Measurements from ENCODE around the gene NCLN.
"Not testable (repeated sequence)": the region's sequence is repeated elsewhere in the genome, so short reads cannot be mapped to it uniquely, and the experiment has no call there.

Gene NCLN

DNA sequence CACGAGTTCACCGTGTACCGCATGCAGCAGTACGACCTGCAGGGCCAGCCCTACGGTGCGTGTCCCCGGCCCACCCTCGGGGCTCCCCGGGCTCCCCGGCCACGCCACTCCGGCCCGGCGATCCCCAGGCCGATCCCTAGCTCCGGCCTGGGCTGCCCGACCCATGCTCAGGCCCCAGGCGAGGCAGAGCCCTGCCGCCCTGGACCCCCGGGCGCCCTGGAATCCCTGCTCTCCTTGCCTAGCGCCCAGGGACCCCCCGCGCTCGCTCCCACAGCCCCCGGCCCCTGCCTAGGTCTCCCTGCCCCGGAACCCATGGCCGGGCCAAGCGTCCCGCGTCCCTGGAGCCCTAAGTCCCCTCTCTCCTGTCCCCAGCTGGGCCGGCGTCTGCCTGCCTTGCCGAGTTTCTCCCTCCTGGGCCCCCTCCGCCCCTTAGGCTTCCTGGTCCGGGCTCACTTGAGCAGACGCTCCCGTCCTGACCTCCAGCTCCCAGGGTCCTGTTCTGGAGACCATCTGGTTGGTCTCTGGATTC, 494 bp downstream of the NCLN start:
- peak; percentile 70 for DNase-seq

DNA sequence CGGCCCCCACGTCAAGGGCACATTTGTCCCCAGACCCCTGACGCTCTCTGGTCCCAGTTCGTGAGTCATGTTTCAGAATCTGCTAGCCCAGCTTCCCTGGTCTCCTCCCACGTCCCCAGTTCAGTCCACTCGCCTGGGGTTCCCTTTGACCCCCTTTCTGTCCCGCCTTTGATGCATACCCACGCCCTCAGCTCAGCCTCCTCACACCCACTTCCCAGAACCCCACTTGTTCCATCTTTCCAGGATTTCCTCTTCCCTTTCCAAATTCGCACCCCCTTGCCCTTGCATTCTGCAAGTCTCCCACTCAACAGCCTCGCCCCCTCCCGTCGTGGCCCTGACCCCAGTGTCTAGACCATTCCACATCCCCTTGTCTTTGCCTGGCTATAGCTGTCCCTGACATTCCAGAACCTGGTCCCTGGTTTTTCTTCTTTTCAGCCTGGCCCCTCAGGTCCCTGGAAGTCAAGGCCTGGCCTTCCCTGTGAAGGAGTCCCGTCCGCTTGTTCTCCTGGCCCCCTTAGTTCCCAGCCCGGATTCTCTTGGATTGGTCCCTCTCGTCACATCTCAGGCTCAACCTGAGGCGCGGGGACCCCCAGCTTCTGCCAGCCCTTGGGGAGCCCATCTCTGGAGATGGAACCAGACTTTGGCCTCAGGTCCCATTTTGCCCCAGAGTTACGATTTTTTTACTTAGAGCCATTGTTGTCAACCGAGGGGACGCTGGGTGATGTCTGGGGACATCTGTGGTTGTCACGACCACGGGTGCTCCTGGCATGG, 1.3 kb downstream of the NCLN start:
- DNase-seq = no peak

DNA sequence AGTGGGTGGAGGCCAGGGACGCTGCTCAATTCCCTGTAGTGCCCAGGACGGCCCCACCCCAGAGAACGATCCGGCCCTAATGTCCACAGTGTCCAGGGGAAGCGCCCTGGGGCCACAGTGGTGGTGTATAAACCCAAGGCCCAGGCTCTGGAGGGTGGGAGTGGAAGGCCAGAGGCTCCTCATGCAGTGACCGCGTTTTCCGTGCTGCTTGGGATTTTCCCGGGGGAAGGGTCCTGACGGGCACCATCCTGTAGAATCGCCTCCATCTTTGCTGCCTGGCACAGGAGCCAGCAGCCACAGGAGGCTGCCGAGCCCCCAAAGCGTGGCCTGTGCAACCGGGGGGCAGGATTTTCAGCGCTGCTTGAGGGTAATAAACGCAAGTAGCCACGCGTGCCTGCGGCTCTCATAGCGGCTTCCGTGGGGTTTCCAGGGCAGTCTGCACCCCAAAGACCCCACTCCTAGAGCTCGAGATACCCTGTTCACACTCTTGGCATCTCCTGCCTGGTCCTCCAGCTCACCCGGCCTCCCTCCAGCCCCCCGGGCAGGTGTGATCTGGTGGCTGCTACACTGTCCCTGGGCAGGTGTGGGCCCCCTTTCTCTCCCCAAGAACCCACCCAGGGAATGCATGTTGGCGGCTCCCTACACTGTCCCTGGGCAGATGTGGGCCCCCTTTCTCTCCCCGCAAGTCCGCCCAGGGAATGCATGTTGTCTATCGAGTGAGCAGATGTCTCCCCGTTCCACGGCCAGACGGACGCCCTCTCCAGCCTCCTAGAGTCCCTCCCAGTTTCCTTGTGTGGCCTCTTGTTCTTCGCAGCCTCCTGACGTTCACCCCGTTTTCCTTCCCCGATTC, 2.2 kb downstream of the NCLN start:
- DNase-seq = no peak

DNA sequence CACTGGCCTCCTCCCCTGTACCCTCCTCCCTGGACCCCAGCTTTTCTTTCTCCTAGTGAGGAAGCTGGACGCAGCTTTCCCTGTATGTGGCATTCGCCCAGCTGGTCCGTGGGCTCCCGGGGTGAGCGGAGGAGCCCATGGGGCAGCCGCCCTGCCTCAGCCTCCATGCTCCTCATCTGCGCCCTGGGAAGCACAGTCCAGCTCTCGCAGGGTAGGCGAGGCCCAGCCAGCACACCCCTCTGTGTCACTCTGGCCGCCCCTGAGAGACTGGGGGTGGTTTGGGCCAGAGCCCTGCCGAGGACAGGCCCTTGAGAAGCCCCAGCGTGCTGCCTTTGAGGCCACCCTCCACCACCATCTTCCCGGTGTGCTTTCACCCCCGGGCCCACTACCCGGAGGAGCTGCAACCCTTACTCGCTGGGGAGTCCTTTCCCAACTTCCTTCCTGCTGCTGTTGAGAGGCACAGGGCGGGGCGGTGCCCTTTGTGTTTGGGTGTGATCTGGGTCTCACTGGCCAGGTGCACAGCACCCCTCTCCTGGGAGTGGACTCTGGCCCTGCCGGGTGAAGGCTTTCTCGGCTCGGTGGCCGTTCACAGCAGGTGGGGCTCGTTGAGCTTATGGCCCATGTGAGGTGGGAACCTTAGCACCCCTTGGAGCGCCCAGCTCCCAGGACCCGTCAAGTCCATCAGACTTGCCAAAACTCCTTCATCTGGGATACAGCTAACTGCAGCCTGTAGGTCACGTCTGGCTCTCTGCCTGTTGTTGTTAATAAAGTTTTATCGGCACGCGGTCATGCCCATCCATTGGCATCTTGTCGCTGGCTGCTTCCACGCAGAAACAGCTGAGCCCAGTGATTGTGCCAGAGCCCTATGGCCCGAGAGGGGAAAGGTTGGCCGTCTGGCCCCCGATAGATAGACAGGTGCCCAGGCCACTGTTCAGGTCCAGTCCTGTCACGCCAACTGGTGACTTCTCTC, 3.2 kb downstream of the NCLN start:
- DNase-seq = no peak

DNA sequence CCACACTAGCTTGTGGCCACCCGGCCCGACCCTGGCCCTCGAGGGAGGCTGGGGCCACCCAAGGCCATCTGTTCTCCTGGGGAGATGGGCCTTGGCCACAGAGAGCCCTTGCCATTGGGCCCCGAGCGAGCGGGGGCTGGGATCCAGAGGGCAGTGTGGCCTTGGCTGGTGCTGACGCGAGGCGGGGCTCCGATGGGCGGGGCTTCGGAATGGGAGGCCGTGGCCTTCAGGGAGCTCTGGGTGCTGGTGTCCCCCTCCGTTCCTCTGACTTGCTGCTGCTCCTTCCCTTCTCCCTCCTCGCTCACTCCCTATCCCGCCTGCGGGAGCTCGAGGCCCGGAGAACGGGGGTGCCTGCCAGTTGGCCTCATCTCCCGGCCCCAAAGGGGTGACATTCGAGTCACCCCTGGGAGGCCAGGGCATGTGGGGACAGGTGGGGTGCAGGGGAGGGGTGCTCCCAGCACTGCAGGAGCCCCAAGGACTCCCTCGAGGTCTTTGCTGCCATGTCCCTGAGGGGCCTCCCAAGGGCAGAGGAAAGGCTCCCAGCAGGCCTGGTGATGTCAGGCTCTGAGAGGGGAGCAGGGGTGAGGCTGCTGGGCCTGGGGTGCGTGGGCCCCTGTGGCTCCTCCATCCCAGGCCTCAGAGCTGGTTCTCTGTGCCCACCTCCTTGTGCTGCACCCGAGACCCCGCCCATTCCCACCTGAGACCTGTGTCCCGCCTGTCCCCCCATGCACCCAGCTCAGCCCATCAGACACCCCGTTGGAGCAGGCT, 4.2 kb downstream of the NCLN start:
- no peak for DNase-seq

DNA sequence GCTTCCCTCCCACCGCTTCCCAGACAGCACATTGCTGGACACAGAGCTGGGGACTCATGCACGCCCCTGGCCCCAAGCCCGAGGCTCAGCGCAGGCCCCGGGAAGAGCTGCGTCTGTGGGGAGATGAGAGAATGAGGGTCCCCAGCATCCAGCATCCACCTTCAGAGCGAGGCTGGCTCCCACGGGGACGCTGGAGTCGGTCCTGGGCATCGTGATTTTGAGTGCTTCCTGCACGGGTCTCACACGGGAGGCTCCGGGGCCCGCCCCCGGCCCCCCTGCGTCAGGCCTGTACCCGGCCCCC, 4.7 kb downstream of the NCLN start:
- no peak for DNase-seq

DNA sequence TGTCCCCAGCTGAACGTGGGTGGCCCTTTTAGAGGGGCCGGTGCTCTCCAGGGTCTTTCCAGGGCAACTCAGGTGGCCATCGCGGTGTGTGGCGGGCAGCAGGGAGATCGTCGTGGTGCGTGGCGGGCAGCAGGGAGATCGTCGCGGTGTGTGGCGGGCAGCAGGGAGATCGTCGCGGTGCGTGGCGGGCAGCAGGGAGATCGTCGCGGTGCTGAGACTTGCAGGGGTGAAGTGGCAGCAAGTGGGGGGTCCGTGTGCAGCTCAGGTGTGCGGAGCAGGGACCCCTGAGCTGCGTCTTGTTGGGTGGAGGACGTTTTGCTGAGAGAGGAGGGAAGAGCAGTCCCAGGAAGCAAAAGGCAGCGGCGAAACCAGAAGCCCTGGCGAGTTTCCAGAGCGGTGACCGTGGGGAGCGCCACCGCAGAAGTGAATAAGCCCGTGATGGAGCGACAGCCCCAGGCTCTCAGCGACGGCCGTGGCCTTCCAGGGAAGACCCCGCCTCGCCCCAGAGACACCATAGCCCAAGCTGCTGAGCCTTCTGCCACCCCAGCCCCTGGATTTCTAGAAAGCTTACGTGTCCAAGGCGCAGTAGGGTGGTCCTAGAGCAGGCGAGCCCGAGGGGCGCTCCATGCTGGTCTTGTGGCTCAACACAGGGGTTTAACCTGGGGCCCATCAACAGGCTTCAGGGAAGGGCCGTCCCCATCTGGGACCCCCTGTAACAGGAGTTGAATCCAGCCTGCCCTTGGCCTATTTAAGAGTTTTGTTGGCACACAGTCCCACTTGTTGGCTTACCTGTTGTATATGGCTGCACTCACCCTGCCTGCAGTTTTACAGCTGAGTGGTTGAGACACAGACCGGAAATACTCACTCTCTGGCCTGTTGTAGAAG, 5.4 kb downstream of the NCLN start:
- no peak for DNase-seq

DNA sequence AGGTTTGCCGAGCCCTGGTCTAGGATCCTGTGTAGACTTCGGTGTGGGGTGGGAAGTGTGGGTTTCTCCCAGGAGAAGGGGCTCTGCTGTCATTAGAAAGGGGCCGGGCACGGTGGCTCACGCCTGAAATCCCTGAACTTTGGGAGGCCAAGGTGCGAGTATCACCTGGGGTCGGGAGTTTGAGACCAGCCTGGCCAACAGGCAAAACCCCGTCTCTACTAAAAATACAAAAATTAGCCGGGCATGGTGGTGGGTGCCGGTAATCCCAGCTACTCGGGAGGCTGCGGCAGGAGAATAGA, 6.0 kb downstream of the NCLN start:
- DNase-seq = not testable (repeated sequence)

DNA sequence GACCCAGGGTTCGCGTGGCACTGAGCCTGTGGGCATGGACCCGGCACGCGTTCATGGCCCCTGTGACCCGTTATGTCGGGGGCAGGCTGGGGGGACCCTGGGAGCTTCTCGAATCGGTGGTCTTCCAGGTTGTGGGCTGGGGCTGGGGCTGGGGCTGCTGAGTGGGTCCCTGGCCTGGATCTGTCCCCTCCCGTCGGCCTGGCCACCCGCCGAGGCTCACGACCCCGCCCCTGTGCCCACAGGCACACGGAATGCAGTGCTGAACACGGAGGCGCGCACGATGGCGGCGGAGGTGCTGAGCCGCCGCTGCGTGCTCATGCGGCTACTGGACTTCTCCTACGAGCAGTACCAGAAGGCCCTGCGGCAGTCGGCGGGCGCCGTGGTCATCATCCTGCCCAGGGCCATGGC, 6.5 kb downstream of the NCLN start:
- no peak for DNase-seq

DNA sequence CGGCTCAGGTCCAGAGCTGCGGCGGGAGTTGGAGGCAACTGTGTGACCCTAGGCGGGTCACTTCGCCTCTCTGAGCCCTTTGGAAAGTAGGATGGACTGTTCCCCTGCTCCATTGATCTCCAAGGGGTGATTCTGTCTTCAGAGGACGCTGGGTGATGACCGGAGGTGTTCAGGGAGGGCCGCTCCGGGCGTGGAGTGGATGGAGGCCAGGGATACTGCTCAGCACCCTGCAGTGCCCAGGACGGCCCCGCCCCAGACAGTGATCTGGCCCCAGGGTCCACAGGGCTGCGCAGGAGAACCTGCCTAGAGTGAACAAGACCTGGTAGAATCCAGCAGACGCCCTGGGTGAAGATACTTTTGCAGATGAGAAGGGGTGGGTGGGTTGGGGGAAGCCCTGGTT, 7.0 kb downstream of the NCLN start:
- DNase-seq = no peak

DNA sequence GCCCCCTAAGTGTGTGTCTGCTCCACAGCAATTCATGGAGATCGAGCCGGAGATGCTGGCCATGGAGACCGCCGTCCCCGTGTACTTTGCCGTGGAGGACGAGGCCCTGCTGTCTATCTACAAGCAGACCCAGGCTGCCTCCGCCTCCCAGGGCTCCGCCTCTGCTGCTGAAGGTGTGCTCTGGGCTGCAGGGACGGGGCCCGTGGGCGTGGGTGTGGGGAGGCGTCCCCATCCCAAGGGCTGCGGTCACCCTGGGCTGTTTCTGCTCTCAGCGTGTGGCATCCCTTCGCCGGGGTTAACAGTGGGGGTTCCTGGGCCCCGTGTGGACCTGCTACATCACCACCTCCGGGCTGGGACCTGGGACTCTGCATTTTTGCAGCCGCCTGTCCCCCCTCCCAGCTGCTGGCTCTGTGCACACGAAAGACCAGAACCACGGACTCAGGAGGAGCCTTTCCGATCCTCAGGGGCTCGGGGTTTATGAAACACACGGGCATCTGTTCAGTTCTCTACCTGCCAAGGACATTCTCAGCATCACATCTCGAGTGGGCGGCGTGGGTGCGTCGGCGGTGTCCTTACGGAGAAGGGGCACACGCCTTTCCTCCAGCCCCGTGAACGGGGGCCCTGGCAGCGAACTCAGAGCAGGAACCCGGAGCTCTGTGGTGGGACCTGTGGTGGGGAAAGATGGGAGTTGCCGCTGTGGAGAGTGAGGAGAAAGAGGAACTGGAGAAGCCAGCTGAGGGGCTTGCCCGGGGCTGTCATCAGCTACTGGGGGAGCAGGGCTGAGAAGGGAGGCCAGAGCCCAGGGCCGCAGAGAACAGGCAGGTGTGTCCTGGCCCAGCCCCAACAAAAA, 7.8 kb downstream of the NCLN start:
- DNase-seq = no peak

DNA sequence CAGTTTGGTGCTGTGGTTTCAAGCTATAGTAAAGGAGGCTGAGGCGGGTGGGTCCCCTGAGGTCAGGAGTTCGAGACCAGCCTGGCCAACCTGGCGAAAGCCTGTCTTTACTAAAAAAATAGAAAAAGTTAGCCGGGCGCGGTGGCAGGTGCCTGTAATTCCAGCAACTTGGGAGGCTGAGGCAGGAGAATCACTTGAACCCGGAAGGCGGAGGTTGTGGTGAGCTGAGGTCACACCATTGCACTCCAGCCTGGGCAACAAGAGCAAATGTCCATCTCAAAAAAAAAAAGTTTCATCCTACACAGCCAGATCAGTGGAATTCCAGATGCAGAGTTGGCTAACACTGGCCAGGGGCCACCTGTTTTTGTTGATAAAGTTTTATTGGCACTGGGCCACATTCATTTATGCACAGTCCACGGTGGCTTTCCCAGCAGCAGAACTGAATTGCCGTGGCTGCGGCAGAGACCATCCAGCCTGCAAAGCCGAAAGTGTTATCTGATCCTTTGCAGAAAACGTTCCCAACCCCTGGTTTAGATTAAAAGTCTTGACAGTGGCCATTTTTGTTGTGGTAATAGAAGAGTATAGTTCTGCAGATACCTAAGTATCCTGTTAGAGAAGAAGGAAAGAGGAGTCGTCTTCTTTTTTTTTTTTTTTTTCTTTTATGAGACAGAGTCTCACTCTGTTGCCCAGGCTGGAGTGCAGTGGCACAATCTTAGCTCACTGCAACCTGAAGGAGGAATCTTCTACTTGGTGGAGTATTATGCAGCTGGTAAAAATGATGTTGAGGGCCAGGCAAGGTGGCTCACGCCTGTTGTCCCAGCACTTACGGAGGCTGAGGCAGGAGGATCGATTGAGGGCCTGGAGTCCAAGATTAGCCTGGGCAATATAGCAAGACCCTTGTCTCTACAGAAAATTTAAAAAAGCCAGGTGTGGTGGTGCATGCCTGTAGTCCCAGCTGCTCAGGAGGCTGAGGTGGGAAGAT, 8.7 kb downstream of the NCLN start:
- DNase-seq = no peak

DNA sequence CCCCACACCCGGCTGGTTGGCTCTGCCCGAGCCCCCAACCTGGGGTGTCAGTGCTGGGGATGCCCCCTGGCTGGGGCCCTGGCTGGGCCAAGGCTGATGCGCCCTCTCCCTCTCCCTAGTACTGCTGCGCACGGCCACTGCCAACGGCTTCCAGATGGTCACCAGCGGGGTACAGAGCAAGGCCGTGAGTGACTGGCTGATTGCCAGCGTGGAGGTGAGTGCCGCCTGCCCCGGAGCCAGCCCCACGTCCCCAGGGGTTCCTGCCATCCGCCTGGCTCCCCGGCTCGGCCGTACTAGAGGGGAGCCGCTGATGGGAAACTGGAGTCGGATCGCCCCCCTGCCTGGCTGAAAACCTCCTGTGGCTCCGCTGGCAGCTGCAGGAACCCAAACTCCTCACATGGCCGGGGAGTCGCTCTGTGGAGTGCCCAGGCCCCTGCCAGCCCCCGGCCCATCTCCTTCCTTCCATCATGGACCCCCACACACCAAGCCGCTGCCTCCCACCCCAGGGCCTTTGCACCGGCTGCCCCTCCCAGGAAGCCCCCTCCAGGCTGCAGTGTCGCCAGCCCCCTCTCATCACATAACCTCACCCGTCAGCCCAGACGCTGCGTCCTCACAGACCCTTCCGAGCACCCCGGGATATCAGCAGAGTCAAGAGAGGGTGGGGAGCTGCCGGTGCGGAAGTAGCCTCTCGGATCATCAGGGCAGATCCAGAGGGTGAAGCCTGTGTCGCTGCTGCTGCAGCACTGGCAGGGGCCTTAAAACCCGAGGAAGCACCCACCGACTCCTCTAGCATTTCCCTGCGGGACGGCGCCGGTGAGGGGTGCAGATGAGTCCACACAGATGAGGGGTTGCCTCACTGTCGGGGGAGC, 10.6 kb downstream of the NCLN start:
- DNase-seq = no peak

DNA sequence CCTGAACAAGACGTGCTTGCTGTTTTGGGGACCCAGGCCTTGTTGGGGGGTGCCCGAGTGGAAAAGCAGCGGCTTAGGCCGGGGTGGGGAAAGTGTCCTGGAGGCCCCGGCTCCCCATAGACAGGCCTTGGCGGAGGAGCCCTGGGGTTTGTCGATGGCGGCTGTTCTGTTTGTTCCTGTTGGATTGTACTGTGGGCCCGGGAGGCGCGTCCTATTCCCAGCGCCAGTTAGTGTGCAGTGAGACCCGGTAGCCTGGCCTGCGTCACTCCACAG, 11.1 kb downstream of the NCLN start:
- DNase-seq = no peak

DNA sequence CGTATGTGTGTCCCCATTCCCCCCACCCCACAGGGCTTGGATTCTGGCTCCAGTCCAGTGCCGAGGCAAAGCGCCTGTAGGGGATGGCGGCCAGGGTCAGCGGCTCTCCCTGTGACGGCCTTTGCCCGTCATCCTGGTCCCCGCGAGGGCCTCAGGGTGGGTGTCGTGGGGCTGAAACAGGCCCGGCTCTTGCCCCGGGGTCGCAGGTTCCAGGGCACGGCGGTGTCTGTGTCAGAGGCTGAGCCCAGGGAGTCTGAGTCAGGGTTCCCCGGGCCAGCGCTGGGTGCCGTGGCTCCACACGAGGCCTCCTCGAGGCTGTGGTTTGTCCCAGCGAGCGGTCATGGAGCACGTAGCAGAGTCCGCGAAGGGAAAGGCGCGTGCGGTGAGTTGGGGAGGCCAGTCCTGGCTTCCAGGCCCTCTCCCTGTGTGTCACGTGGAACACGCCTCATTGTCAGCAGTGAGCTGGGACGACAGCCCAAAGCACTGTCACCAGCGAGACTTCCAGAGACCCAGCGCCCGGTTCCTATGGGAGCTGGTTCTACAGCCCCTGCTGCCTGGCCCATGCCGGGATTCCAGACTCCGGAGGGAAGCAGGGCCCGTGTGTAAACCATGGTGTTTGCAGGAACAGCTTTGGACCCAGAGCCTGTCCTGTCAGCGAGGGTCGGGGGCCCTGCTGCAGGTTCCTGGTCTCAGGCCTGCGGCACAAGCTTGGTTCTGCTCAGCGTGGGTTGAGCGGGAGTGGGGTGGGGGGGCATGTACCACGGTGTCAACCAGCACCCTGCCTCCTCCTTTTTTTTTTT, 13.4 kb downstream of the NCLN start:
- no peak for DNase-seq

DNA sequence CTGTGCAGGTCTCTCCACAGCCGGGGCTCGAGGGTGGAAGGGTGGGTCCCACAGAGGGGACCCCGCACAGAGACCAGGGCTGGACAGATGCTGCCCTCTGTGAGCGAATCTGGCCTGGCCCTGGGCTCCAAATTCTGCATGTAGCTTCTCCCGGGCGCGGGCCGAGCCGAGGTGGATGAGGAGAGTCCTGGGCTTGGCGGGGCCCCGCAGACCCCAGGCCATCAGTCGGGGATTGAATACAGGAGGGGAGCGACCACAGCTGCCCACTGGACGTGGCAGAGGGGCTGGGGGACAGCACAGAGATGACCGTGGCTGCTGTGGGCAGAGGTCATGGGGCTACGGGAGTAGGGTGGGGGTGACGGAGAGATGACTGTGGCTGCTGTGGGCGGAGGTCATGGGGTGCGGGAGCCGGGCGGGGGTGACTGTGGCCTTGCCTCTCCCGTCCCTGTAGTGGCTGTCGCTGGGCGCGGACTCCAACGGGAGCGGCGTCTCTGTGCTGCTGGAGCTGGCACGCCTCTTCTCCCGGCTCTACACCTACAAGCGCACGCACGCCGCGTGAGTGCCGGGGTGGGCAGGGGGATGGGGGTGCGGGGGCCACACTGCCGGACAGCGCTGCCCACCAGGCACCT, 15.5 kb downstream of the NCLN start:
- DNase-seq = no peak

DNA sequence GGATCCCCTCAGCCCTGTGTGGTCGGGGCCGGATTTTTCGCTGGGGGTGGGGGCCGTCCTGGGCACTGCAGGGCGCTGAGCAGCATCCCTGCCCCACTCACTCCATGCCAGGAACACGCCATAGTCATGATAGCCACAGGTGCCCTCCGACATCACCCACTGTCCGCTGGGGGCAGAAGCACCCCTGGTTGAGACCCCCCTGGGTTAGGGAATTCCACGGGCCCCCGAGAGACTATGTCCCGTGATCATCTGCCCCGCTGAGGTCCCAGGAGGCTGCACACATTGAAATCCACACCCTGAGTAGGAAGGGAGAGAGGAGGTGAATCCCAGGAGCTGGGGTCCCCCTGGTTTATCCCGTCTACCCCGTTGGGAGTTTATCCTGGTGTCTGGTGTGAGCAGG, 16.2 kb downstream of the NCLN start:
- no peak for DNase-seq

Data from activated CD8-positive, alpha-beta memory T cell treated with anti-CD3 and anti-CD28 coated beads, Interleukin-2, amount 50 U/mL, for 48 hours (primary cell).